Measurements from ENCODE around the gene EHMT1. TPM values are rescaled to one million over a fixed set of nuclear protein-coding genes. Genes with fewer than 3 reads are reported as not detected.

The EHMT1 gene
- total and polyA plus RNA-seq, 2 donors, result 37.3 to 56.9 TPM

DNA sequence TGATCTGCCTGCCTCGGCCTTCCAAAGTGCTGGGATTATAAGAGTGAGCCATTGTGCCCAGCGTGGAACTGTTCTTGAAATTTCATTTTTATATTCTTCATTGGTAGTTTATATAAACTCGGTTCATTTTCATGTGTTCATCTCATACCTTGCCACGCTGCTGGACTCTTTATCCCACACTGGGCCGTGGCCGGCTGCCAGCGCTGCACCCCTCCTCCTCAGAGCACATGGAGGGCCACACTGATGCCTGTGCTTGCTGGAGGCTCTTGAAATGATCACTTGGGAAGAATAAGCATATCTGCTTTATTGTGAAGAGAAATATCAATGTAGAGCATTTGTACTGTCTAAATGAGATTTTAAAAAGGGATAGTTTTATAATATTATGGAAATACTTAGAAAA is 69.5 kb downstream of the EHMT1 start:
- Histone ChIP-seq H3K36me3 (ENCODE audit: control insufficient read depth in 2 of 2, insufficient read depth in 2 of 2, low read length in 1 of 2) (peaks cover 0 to 9% of the 10 kb centered on the region in 2 donors), H3K27me3 (ENCODE audit: control insufficient read depth in 2 of 2, insufficient read depth in 1 of 2, low read length in 1 of 2) (no peaks in the 10 kb centered on the region), H3K4me1 (ENCODE audit: control insufficient read depth in 2 of 2, insufficient read depth in 2 of 2, low read length in 2 of 2) (peaks cover 0 to 4% of the 10 kb centered on the region in 2 donors), H3K27ac (ENCODE audit: low read depth in 1 of 2, low read length in 1 of 2) (no peak overlapping the region), H3K9me3 (ENCODE audit: control insufficient read depth in 2 of 2, insufficient read depth in 1 of 2, low read length in 1 of 2) (peaks cover 0 to 1% of the 10 kb centered on the region in 2 donors), H3K4me3 (ENCODE audit: low read length in 2 of 2) (no peak overlapping the region)
- DNase-seq (ENCODE audit: low read depth in 6 of 9, low spot score in 9 of 9), result no peak
- 96% methylated on average over 7 of the region's 7 CpGs for WGBS

DNA sequence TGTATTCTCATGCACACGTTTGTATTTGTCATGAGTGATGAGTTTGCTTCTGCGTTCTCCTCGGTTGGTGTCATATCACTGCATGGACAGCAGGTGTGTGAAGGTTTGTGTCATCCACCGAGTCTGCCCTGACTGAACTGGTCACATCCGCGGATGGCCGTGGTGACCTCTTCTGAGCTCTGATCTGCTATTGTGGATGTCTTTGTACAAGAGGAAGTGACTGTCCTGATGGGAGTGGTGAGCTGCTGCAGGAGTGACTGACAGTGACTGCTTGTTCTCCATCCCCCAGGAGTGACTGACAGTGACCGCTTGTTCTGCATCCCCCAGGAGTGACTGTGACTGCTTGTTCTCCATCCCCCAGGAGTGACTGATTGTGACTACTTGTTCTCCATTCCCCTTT is 69.9 kb downstream of the EHMT1 start:
- DNase-seq (ENCODE audit: low read depth in 6 of 9, low spot score in 9 of 9), result no peak
- 91% methylated on average over 8 of the region's 8 CpGs for WGBS
- no peaks in the 10 kb centered on the region for H3K27me3 ChIP-seq (ENCODE audit: control insufficient read depth in 2 of 2, insufficient read depth in 1 of 2, low read length in 1 of 2)
- no peak overlapping the region for H3K27ac ChIP-seq (ENCODE audit: low read depth in 1 of 2, low read length in 1 of 2)
- peaks cover 0 to 4% of the 10 kb centered on the region in 2 donors for H3K4me1 ChIP-seq (ENCODE audit: control insufficient read depth in 2 of 2, insufficient read depth in 2 of 2, low read length in 2 of 2)
- H3K4me3 ChIP-seq (ENCODE audit: low read length in 2 of 2), result no peak overlapping the region
- H3K36me3 ChIP-seq (ENCODE audit: control insufficient read depth in 2 of 2, insufficient read depth in 2 of 2, low read length in 1 of 2), result peaks cover 0 to 9% of the 10 kb centered on the region in 2 donors
- peaks cover 0 to 1% of the 10 kb centered on the region in 2 donors for H3K9me3 ChIP-seq (ENCODE audit: control insufficient read depth in 2 of 2, insufficient read depth in 1 of 2, low read length in 1 of 2)

GRCh38 chr9:137689745-137690529 is 71.1 kb downstream of the EHMT1 start:
- H3K4me1 ChIP-seq (ENCODE audit: control insufficient read depth in 2 of 2, insufficient read depth in 2 of 2, low read length in 2 of 2), result peaks cover 0 to 4% of the 10 kb centered on the region in 2 donors
- H3K27ac ChIP-seq (ENCODE audit: low read depth in 1 of 2, low read length in 1 of 2), result no peak overlapping the region
- WGBS, result 96% methylated on average over 16 of the region's 16 CpGs
- peaks cover 0 to 9% of the 10 kb centered on the region in 2 donors for H3K36me3 ChIP-seq (ENCODE audit: control insufficient read depth in 2 of 2, insufficient read depth in 2 of 2, low read length in 1 of 2)
- DNase-seq (ENCODE audit: low read depth in 6 of 9, low spot score in 9 of 9), result no peak
- no peaks in the 10 kb centered on the region for H3K27me3 ChIP-seq (ENCODE audit: control insufficient read depth in 2 of 2, insufficient read depth in 1 of 2, low read length in 1 of 2)
- H3K9me3 ChIP-seq (ENCODE audit: control insufficient read depth in 2 of 2, insufficient read depth in 1 of 2, low read length in 1 of 2), result peaks cover 0 to 1% of the 10 kb centered on the region in 2 donors
- no peak overlapping the region for H3K4me3 ChIP-seq (ENCODE audit: low read length in 2 of 2)

GRCh38 chr9:137690930-137691645 is 72.3 kb downstream of the EHMT1 start:
- 94% methylated on average over 6 of the region's 6 CpGs for WGBS
- Histone ChIP-seq H3K9me3 (ENCODE audit: control insufficient read depth in 2 of 2, insufficient read depth in 1 of 2, low read length in 1 of 2) (peaks cover 0 to 1% of the 10 kb centered on the region in 2 donors), H3K4me1 (ENCODE audit: control insufficient read depth in 2 of 2, insufficient read depth in 2 of 2, low read length in 2 of 2) (peaks cover 0 to 4% of the 10 kb centered on the region in 2 donors), H3K27me3 (ENCODE audit: control insufficient read depth in 2 of 2, insufficient read depth in 1 of 2, low read length in 1 of 2) (no peaks in the 10 kb centered on the region), H3K4me3 (ENCODE audit: low read length in 2 of 2) (no peak overlapping the region), H3K27ac (ENCODE audit: low read depth in 1 of 2, low read length in 1 of 2) (no peak overlapping the region), H3K36me3 (ENCODE audit: control insufficient read depth in 2 of 2, insufficient read depth in 2 of 2, low read length in 1 of 2) (peaks cover 0 to 9% of the 10 kb centered on the region in 2 donors)
- DNase-seq (ENCODE audit: low read depth in 6 of 9, low spot score in 9 of 9), result no peak

GRCh38 chr9:137691646-137692351 is 73.0 kb downstream of the EHMT1 start:
- Histone ChIP-seq H3K4me3 (ENCODE audit: low read length in 2 of 2) (no peak overlapping the region), H3K27ac (ENCODE audit: low read depth in 1 of 2, low read length in 1 of 2) (no peak overlapping the region)
- no peak for DNase-seq (ENCODE audit: low read depth in 6 of 9, low spot score in 9 of 9)

DNA sequence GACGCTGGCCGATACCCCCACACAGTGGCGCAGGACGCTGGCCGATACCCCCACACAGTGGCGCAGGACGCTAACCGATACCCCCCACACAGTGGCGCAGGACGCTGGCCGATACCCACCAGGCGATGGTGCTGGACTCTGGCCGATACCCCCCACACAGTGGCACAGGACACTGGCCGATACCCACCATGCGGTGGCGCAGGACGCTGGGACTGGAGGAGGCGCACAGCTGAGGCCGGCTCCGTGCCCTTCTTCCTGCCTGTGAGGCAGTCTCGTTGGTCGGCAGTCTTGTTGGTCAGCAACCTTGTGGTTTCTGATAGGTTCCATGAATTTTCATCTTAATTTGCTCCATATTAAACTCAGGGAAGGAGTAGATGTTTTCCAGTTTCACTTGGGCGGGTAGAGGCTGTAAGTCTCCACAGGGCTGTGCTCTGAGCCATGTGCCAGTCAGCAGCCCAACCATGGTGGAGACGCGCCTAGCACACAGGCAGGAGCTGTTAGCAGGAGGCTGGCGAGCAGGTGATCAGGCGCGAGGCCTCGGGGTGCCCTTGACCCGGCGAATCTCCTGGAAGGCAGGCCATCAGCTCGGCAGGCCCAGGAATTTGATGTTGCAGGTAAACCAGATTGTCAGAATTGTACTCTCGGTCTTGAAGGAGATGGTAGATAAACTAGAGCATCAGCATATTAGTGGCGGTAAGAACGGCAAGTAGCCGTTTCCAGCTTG is 75.6 kb downstream of the EHMT1 start:
- Histone ChIP-seq H3K27ac (ENCODE audit: low read depth in 1 of 2, low read length in 1 of 2) (no peak overlapping the region), H3K4me1 (ENCODE audit: control insufficient read depth in 2 of 2, insufficient read depth in 2 of 2, low read length in 2 of 2) (peaks cover 0 to 4% of the 10 kb centered on the region in 2 donors), H3K27me3 (ENCODE audit: control insufficient read depth in 2 of 2, insufficient read depth in 1 of 2, low read length in 1 of 2) (no peaks in the 10 kb centered on the region), H3K9me3 (ENCODE audit: control insufficient read depth in 2 of 2, insufficient read depth in 1 of 2, low read length in 1 of 2) (peaks cover 0 to 1% of the 10 kb centered on the region in 2 donors), H3K4me3 (ENCODE audit: low read length in 2 of 2) (no peak overlapping the region), H3K36me3 (ENCODE audit: control insufficient read depth in 2 of 2, insufficient read depth in 2 of 2, low read length in 1 of 2) (peaks cover 0 to 3% of the 10 kb centered on the region in 2 donors)
- WGBS, result 97% methylated on average over 36 of the region's 36 CpGs
- DNase-seq (ENCODE audit: low read depth in 6 of 9, low spot score in 9 of 9), result no peak

More at GRCh38 chr9:137691646-137692351, 73.0 kb downstream of the EHMT1 start:
- H3K36me3 ChIP-seq (ENCODE audit: control insufficient read depth in 2 of 2, insufficient read depth in 2 of 2, low read length in 1 of 2), result peaks cover 0 to 9% of the 10 kb centered on the region in 2 donors
- no peaks in the 10 kb centered on the region for H3K27me3 ChIP-seq (ENCODE audit: control insufficient read depth in 2 of 2, insufficient read depth in 1 of 2, low read length in 1 of 2)
- H3K4me1 ChIP-seq (ENCODE audit: control insufficient read depth in 2 of 2, insufficient read depth in 2 of 2, low read length in 2 of 2), result peaks cover 0 to 4% of the 10 kb centered on the region in 2 donors
- WGBS, result 56% methylated on average over 12 of the region's 12 CpGs
- H3K9me3 ChIP-seq (ENCODE audit: control insufficient read depth in 2 of 2, insufficient read depth in 1 of 2, low read length in 1 of 2), result peaks cover 0 to 1% of the 10 kb centered on the region in 2 donors

- peak in 2 of 9 donors; percentile 18 to 22 for DNase-seq (ENCODE audit: low read depth in 6 of 9, low spot score in 9 of 9)
- Histone ChIP-seq H3K4me3 (ENCODE audit: low read length in 2 of 2) (no peak overlapping the region), H3K9me3 (ENCODE audit: control insufficient read depth in 2 of 2, insufficient read depth in 1 of 2, low read length in 1 of 2) (peaks cover 0 to 1% of the 10 kb centered on the region in 2 donors), H3K27ac (ENCODE audit: low read depth in 1 of 2, low read length in 1 of 2) (no peak overlapping the region), H3K4me1 (ENCODE audit: control insufficient read depth in 2 of 2, insufficient read depth in 2 of 2, low read length in 2 of 2) (peaks cover 0 to 4% of the 10 kb centered on the region in 2 donors), H3K27me3 (ENCODE audit: control insufficient read depth in 2 of 2, insufficient read depth in 1 of 2, low read length in 1 of 2) (no peaks in the 10 kb centered on the region), H3K36me3 (ENCODE audit: control insufficient read depth in 2 of 2, insufficient read depth in 2 of 2, low read length in 1 of 2) (peaks cover 0 to 3% of the 10 kb centered on the region in 2 donors)
- WGBS, result 89% methylated on average over 22 of the region's 22 CpGs
These were observed 76.4 kb downstream of the EHMT1 start for GRCh38 chr9:137694962-137695875.
